ENCODE data around the gene SCAP.

SCAP gene

GRCh38 chr3:47434849-47435248, 40.9 kb downstream of the SCAP start:
- DNase-seq (ENCODE audit: extremely low read depth in 1 of 2, low read depth in 1 of 2), result no peak

DNA sequence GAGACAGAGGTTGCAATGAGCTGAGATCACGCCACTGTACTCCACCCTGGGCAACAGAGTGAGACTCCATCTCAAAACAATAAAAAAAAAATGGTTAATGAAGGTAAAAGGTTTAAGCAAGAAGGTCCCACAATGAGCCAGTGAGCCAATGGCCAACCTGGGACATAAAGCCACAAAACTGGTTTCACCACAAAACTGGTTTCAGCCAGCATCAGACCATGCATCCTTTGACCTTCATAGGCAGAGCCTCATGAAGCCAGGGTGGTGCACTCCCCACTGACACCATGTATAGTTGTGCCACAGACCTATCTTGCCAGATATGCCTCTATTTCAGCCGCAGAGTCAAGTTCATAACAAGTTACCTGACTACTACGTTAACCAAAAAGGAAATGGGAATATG, 41.9 kb downstream of the SCAP start:
- no peak for DNase-seq (ENCODE audit: extremely low read depth in 1 of 2, low read depth in 1 of 2)

GRCh38 chr3:47432673-47433072, 43.1 kb downstream of the SCAP start:
- DNase-seq (ENCODE audit: extremely low read depth in 1 of 2, low read depth in 1 of 2), result no peak

DNA sequence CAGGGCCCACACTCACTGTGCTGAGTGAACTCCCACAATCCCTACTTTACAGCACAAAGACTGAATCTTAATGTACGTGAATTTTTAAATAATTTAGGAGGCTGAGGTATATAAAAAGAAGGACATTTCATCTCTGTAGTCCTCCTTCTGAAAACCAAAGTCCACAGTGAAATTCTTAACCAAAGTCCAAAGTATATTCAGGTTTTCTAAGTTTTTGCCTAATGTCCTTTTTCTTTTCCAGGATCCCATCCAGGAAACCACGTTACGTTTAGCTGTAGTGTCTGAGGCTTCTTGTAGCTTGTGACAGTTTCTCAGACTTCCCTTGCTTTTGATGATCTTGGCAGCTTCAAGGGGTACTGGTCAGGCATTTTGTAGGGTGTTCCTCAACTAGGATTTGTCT, 44.5 kb downstream of the SCAP start:
- DNase-seq (ENCODE audit: extremely low read depth in 1 of 2, low read depth in 1 of 2), result no peak

- DNase-seq (ENCODE audit: extremely low read depth in 1 of 2, low read depth in 1 of 2), result no peak
Observed at GRCh38 chr3:47430606-47431005, 45.1 kb downstream of the SCAP start.

- DNase-seq (ENCODE audit: extremely low read depth in 1 of 2, low read depth in 1 of 2), result no peak
Observed at GRCh38 chr3:47429476-47430270, 46.1 kb downstream of the SCAP start.

DNA sequence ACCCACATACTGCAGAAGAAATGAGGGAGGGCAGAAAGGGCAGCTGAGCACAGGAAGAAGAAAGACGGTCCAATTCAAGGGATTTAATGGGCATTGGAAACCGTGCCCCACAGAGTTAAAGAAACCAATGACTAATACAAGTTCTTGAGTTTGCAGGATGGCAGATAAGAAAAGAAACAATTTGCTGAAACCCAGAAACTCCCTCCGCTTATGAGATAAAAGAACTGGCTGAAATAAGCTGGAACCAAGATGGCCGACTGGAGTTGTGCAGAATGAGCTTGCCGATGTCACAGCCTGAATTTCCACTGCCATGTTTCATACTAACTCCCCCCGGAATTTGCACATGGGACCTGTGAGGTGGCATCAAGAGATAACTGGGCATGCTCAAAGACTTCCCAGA, 47.1 kb downstream of the SCAP start:
- no peak for DNase-seq (ENCODE audit: extremely low read depth in 1 of 2, low read depth in 1 of 2)

DNA sequence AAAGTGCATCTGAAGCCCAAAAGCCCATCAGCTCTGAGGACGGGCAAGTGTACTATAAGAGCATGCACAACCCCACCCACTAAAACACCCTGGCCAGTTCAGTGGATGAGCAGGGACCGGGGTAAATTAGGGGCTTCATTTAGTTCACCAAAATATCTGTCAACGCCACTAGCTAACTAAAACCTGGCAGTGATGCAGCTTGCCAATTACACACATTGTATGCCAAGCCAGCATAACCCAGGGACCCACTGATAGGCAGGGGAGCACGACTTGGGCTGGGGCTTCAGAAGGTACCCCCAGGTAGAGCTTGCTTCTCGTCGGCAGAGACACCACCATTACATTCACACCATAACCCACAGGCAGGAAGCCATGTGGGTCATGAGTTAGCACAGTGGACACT, 47.9 kb downstream of the SCAP start:
- no peak for DNase-seq (ENCODE audit: extremely low read depth in 1 of 2, low read depth in 1 of 2)

DNA sequence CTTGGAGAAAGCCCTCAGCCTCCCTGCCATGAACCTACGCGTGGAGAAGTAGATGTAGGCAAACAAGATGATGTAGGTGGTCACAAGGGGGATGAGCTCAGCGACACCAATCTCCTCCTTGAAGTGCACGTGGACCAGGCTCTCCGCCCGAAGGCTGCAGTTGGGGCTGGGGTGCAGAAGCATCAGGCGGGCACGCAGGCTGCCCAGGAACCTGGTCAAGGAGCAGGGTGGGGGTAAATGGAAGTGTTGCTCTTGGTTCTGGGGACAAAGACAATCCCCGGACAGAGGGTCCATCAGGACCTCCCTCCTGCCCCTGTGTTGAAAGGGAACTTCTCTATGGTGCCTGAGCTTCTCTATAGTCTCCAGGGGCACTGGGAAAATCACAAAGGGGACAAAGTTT, 49.8 kb downstream of the SCAP start:
- no peak for DNase-seq (ENCODE audit: extremely low read depth in 1 of 2, low read depth in 1 of 2)

GRCh38 chr3:47425383-47425778, 50.4 kb downstream of the SCAP start:
- DNase-seq (ENCODE audit: extremely low read depth in 1 of 2, low read depth in 1 of 2), result no peak

DNA sequence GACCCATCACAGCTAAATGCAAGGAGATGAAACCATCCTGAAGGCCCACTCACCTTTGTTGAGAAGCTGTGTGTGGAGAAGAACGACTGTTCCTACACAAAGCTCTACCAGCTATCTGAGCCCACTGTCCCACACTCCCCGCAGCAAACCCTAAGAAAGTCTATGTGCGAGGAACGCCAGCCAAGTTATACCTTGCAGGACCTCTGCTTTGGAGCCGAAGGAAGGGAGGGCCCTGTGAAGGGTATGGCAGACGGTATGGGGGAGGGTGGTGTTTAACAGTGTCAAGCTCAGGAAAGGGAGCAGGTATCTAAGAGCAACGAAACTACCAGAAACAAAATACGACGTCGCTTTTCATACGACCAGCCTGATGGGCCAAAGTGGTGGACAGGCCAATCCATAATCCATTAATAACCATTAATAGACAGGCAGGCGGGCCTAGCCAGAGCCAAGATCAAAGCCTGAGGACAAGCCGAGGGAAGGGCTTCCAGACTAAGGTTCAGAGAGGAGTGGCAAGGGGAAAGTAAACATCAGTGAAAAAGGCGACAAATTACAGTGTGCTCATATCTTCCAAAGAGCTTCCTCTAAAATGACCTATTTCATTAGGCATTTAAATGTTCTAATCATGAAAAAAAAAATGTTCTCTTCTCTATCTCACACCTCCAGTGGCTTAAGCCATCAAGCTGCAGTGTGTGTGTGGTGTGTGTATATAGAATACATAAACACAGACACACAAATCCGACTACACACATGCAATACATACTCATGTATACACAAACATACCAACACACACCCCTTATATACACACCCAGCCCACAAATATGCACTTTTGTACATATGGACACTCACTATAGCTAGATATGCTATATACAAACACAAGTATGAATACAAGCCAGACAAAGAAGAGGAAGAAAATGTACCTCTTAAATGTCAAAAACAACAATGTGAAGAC, 51.0 kb downstream of the SCAP start:
- DNase-seq (ENCODE audit: extremely low read depth in 1 of 2, low read depth in 1 of 2), result no peak

DNA sequence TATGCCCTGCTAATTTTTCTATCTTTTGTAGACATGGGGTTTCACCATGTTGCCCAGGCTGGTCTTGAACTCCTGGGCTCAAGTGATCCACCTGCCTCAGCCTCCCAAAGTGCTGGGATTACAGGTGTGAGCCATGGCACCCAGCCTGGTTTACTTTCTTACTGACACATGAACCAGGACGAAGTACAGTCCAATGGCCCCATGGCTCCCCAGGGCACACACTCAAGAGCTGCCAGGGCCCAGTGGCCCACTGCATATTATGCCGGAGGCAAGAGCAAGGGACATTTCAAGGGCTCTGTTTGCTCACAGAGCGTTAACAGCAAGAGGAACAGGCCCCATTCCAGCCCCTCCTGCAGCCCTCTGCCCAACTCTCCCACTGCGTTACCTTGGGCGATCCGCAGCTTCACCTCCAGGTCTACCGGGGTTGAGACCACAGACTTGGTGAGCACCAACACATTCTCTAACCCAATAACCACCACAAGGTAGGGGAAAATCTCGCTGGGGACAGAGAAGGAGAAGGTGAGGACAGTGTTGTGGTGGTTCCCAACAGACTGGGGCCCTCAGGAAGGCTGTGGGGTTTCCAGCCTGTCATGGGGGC, 52.1 kb downstream of the SCAP start:
- no peak for DNase-seq (ENCODE audit: extremely low read depth in 1 of 2, low read depth in 1 of 2)

DNA sequence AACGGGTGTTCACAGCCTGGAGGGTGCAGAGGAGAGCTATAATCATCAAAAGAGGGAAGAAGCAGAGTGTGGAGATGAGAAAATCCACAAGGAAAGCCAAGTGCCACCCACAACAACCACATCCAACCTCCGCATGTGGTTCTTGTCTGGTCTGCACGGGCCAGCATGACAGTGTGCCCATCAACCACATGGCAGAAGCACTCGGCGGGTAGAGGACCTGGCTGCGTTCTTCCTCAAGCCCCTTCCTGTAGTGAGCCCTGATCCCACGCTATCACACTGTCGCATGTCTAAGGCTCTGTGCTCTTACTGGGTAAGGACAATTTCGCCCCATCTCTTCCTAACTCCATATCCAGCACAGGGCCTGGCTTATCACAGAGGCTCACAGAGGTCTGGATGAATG, 53.0 kb downstream of the SCAP start:
- DNase-seq (ENCODE audit: extremely low read depth in 1 of 2, low read depth in 1 of 2), result no peak

DNA sequence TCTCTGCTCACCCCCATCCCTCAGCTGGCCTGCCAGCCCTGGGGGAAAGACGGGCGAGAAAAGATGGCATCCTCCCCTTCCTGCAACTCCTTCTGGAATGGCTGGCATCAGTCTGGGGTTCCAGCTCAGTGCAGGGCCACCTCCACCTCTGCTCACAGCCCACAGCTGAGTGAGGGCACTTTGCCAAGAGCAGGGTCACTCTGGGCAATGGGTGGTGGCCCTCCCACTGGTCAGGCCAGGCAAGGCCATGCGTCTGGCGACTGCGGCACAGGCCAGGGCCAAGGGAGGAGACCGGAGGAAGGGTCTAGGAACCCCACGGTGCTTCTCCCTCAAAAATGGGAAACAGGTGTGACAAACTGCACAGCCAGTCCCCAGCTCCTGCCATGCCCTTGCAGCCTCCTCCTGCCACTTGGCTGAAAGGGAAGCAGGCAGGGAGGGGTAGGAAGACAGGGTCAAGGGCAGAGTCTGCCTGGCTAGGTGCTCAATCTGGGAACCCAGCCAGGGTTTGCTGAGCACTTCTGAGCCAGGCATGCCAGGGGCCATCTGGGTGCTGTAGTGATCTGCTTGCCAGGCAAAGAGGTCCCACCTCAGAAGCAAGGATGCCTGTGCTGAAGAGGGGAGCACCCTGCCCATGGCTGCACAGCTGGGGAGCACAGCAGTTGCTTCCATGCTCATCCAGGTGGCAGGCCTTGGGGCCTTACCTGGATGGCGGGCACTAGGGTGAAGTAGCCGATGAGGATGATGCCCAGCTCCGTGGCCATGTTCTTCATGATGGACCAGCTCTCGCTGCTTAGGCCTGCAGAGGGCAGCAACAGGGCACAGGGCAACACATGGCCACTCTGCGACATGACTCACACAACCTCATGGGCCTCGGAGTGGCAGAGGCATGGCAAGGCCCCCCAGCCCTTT, 53.7 kb downstream of the SCAP start:
- peak in 1 of 2 donors; percentile 17 for DNase-seq (ENCODE audit: extremely low read depth in 1 of 2, low read depth in 1 of 2)

- DNase-seq (ENCODE audit: extremely low read depth in 1 of 2, low read depth in 1 of 2), result peak; percentile 69 to 86
Observed at GRCh38 chr3:47420511-47421484, 54.9 kb downstream of the SCAP start.

DNA sequence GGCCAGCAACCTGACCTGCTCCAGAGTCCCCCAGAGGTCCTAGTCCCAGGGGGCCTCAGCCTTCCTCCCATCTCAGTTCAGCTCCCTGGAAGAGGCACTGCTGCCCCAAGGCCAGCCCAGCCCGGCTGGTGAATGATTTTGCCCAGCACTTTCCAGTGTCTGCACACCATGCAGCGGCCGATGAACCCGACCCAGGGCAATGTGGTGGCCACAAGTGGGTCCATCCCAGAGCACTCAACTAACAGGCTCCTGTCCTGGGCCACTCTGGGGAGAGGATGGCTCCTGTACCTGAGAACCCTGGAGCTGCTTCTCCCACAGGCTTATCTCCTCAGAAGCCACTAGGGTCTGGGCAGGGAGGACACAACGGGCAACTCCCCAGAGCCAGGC, 55.7 kb downstream of the SCAP start:
- no peak for DNase-seq (ENCODE audit: extremely low read depth in 1 of 2, low read depth in 1 of 2)

DNA sequence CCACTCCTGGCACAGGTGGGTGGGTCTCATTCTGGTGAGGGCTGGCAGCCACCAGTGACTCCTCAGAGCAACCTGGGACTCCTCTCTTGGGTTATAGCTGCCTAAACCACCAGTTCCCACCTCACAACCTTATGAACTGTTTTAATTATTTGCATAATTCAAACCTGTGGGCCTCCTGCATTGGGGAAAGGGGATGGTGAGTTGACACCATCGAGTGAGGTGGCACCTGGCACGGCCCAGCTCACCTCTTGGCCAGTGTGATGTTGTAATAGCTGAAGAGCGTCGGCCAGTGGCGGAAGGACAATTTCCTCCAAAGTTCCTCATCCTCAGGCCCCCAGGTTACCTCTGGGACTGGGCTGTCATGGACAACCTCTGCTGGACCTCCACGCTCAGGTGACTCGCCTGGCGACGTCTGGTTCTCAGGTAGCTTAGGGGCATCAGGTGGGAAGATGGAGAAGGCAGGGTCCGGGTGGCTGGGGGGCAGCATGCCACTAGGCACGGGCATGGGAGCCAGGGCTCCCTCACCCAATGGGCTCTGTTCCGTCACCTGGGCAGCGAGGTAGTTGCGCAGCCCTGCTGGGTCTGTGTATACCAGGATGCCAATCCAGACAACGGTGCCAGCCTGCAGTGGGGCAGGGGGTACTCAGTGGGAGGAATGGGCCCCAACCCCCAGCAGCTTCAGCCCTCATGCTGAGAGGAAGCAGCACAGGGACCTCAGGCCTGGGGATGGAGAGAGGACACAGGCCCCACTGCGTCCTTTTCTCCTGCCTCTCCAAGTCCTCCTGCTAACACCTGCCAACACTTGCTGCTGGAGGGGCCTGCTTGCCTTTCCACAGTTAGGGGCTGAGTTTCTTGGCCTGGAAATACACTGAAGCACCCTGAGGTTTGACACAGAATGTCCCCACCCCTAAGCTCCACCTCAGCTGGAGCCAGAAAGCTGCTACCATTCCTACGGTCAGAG, 56.4 kb downstream of the SCAP start:
- DNase-seq (ENCODE audit: extremely low read depth in 1 of 2, low read depth in 1 of 2), result no peak
